Dermis microvascular lymphatic vessel endothelial cell (primary cell): ENCODE measurements around the gene UBE2S. TPM values are rescaled to one million over a fixed set of nuclear protein-coding genes. Genes with fewer than 3 reads are reported as not detected.

Experiments used
- DNase-seq, 2 donors: peaks; one replicate each; pipeline versions ENCODE4 v3.0.0 to v3.0.0-alpha.2; 2010; ENCODE audit warnings: low read depth in 2 of 2
- total RNA-seq: library from RNA; depleted of rRNA; stranded (reverse); fragments of >200 nt; gene quantifications from 2 replicates; pipeline ENCODE4 v1.2.1, GENCODE V29; 2014

The UBE2S gene
- total RNA-seq, 1 donor from 2014 or later: 40.6 TPM

DNA sequence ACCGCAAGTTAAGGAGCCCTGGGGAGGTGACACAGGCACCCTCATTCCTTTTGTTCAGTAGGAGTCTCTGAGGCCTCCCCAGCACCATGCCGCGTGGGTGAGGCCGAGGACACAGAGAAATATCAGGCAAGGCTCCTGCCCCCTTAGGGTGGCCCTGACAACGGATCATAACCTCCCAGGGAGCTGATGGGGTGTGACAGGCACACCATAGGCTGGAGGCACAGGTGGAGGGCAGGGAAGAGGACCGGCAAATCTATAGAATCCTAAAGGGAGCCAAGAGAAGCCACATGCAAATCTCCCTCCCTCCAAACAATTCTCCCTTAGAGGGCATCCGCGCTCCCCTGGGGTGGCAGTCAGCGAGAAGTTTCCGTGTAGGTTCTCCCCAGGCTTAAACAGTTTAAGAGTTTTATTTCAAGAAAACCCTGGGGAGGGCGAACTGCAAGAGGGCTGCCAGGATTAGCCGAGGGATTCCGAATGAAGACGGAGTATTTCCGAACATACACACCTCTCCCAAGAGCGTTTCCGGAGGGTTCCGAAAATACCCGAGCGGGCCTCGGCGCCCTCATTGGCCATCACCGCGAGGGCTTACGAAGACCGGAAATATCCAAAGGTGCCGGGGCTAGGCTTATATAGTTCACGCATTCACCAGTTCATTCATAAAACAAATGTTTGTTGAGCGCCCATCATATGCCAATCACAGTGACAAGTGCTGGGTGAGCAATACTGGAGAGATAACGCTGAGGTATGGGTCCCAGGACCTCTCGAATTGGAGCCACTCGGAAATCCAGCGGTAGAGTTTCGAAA is 22.5 kb downstream of the UBE2S start:
- peak; percentile 82 to 93 for DNase-seq

GRCh38 chr19:55384131-55384919 is 23.3 kb downstream of the UBE2S start, which contains the start of gene TMEM238:
TMEM238 (minus strand) TSS chr19:55384292; CDS start chr19:55384259, 33 bp downstream.
- no peak for DNase-seq

DNA sequence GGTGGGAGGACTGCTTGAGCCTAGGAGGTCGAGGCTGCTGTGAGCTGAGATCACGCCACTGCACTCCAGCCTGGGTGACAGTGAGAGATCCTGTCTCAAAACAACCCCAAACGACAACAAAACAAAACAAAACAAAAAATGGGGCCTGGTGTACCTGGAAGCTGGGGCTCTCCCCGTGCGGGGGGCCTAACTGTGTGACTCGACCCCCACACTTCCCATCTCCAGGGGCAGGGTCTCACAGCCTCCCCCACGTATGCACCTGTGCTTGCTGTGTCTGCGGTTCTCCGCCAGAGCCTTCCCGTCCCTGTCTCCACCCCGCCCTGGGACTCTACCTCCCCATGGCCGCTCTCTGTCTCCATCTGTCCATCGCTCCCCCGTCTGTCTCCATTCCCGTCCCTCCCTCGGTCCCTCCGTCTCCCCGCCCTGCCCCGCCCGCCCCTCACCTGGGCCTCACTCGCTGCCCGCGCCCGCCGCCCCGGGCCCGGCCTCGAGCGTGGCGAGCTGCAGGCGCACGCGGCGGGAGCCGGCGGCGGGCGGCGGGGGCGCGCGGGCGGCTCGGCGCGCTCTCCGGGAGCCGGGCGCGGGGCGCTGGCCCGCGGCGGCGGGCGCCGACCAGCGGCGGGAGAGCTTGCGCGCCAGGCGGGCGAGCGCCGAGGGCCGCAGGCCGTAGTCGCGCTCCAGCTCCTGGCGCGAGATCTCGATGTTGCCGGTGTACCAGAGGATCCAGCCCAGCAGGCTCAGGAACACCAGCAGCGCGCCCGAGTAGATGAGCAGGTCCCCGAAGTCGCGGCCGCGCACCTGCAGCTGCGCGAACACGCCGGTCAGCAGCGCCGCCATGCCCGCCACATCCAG is 24.1 kb downstream of the UBE2S start:
- peak; percentile 56 to 77 for DNase-seq

- DNase-seq: no peak
These were observed 25.0 kb downstream of the UBE2S start for GRCh38 chr19:55382522-55383054.

DNA sequence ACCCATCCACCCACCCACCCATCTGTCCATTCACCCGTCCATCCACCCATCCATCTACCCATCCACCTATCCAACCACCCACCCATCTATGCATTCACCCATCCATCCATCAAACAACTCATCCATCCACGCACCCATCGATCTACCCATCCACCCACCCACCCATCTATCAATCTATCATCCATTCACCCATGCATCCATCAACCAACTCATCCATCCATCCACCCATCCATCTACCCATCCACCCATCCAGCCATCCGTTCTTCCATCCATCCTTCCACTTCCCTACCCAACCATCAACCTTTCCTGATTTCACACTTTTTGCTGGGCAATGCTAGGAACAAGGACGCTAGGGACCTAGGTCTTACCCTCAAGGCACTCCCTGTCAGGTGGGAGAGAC is 25.6 kb downstream of the UBE2S start:
- DNase-seq: no peak

DNA sequence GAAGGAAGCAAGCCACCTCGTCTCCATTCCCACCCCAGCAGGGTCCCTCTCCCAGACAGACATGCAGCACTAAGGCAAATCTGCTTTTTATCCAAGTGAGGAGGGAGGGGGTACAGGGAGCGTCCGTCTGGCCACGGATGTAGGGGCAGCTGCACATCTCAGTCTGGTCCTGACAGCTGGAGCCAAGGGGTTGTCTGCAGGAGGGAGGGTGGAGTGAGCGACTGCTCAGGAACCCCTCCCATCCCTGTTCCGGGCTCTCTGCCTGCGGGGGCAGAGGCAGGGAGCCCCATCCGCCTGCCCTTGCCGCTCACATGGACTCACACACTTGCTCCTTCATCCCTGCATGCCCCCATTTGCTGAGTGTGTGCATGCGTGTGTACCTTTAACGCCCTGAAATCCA is 28.4 kb downstream of the UBE2S start:
- no peak for DNase-seq

GRCh38 chr19:55377356-55378131 is 30.0 kb downstream of the UBE2S start:
- no peak for DNase-seq

- no peak for DNase-seq
These were observed 31.2 kb downstream of the UBE2S start, which contains the start of gene TMEM190 for GRCh38 chr19:55376241-55376933. TMEM190 (plus strand) TSS chr19:55376826; CDS start chr19:55376854, 28 bp downstream.

- DNase-seq: no peak
These were observed 33.4 kb downstream of the UBE2S start for GRCh38 chr19:55373993-55374757.

DNA sequence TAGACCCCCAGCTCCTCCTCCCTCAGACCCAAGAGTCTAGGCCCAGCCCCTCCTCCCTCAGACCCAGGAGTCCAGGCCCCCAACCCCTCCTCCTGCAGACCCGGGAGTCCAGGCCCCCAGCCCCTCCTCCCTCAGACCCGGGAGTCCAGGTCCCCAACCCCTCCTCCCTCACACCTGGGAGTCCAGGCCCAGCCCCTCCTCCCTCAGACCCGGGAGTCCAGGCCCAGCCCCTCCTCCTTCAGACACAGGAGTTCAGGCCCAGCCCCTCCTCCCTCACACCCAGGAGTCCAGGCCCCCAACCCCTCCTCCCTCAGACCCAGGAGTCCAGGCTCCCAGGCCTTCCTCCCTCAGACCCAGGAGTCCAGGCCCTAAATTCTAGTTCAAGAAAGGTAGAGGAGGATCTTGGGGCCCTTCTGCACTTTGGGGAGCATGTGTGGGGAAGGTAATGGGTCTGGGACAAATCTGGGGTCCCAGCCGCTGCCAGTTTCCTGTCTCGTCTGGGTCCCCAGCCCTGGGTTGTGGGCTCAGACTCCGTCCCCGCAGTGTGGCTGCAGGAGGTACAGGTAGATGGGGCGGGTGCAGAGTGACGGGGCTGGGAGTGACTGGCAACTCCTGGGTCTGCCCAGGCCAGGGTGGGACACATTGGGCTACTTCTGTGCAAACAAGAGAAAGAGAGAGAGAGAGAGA is 34.1 kb downstream of the UBE2S start:
- no peak for DNase-seq

DNA sequence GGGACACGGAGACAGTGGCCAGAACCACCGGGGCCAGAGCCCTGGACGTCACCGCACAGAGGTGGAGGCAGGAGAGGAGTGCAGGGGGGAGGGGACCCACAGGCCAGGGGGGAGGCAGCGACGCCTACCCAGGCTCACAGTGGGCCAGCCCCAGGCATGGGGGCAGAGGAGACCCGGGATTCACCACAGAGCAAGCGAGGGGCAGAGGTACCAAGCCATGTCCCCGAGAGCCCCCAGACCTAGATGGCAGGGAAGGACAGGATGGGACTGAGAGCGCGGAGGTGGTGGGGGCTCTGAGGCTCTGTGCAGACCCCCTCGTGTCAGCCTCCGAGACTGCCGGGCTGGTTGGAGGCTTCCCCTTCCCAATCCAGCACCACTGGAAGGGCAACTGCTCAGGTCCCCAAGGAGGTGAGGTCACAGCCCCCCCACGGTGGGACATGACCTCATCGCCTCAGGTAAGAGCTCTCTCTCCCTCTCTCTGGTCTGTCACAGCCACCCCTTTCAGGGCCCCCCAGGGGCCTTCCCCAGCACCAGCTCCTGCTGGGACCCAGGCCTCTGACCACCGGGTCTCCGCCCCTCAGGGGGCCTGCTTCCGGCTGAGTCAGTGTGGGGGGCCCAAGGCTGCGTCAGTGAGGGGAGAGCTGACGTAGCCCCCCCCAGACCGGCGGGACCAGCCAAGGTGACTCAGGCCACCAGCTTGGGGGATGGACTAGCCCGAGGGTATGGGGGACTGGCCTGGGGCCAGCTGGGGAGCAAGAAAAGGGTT is 35.1 kb downstream of the UBE2S start:
- DNase-seq: no peak

- DNase-seq: no peak
These were observed 37.1 kb downstream of the UBE2S start, which contains the start of gene IL11 for GRCh38 chr19:55370305-55370988. IL11 (minus strand) TSS chr19:55370463; CDS start chr19:55370310, 153 bp downstream.

GRCh38 chr19:55369653-55370304 is 37.8 kb downstream of the UBE2S start:
- DNase-seq: no peak

- DNase-seq: no peak
These were observed 38.7 kb downstream of the UBE2S start for GRCh38 chr19:55368701-55369563.

GRCh38 chr19:55368106-55368505 is 39.5 kb downstream of the UBE2S start:
- DNase-seq: no peak

DNA sequence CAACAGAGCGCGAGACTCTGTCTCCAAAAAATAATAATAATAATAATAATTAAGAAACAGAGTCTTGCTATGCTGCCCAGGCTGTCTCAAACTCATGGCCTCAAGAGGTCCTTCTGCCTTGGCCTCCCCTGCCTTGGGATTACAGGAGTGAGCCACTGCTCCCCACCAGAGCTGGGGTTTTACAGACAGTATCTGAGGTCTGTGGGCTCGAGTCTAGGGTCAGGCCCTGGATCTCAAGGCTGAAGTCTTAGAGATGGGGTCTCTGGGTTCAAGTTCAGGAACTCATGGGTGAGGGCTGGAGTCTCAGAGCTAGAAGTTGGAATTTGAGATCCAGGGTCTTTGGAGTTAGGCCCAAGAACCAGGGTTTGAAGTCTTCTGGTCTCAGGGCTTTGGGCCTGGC is 40.8 kb downstream of the UBE2S start:
- no peak for DNase-seq
